ENCODE results near the gene PRKCD. TPM values are rescaled to one million over a fixed set of nuclear protein-coding genes. Genes with fewer than 3 reads are reported as not detected.

The PRKCD gene
- total RNA-seq, 1 donor from 2014 or later = 3.9 TPM

DNA sequence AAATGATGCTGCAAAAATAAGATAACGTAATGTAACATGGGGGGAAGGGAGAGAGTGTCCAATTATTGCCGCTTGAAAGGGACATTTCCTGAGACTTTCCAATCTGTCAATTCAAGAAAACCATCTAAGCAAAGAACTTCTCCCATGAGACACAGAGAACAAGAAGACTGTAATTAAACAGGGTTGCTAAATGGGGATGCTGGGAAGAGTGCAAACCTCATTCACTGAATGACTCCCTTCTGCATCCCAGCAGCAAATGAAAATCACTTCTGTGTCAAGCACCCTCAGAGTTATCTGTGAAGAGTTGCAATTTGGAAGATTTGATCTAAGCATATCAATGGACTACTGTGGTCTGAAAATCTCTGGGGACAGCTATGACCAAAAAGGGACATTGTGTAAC lies 34.4 kb upstream of the PRKCD start:
- Histone ChIP-seq H3K27me3 (ENCODE audit: control insufficient read depth, insufficient read depth, low read length) (no peaks in the 10 kb centered on the region), H3K36me3 (ENCODE audit: control insufficient read depth, insufficient read depth, low read length) (peaks cover 21% of the 10 kb centered on the region), H3K4me3 (ENCODE audit: low read depth, low read length) (no peak overlapping the region)
- DNase-seq (ENCODE audit: low read depth) = no peak
- TF ChIP-seq, protein P1, sequence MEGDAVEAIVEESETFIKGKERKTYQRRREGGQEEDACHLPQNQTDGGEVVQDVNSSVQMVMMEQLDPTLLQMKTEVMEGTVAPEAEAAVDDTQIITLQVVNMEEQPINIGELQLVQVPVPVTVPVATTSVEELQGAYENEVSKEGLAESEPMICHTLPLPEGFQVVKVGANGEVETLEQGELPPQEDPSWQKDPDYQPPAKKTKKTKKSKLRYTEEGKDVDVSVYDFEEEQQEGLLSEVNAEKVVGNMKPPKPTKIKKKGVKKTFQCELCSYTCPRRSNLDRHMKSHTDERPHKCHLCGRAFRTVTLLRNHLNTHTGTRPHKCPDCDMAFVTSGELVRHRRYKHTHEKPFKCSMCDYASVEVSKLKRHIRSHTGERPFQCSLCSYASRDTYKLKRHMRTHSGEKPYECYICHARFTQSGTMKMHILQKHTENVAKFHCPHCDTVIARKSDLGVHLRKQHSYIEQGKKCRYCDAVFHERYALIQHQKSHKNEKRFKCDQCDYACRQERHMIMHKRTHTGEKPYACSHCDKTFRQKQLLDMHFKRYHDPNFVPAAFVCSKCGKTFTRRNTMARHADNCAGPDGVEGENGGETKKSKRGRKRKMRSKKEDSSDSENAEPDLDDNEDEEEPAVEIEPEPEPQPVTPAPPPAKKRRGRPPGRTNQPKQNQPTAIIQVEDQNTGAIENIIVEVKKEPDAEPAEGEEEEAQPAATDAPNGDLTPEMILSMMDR (IDR thresholded peaks at IDR 0.05; ENCODE audit: insufficient read depth, low read length, severe bottlenecking) = no peak
- FAIRE-seq = no peak

DNA sequence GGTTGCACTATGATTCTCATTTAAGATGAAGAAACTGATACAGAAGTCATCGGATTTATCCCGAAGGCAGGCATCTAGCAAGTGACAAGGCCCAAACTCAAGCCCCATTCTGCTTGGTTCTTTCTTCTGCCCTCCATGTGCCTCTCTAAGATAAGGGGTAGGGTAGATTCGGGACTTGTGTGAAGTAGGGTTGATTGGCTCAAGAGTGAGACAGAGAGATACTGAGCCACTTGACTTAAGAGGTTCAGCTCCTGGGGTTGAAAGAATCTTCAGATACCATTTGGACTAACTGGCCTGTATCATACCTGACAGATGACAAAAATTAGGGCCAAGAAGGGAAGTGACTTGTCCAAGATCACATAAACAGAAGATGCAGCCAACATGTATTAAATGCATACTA lies 31.7 kb upstream of the PRKCD start:
- Histone ChIP-seq H3K36me3 (ENCODE audit: control insufficient read depth, insufficient read depth, low read length) (peaks cover 10% of the 10 kb centered on the region), H3K27me3 (ENCODE audit: control insufficient read depth, insufficient read depth, low read length) (no peaks in the 10 kb centered on the region), H3K4me3 (ENCODE audit: low read depth, low read length) (peak overlapping the region; percentile 73)
- FAIRE-seq (no peak), DNase-seq (ENCODE audit: low read depth) (no peak)
- TF ChIP-seq, protein P1 (IDR thresholded peaks at IDR 0.05; ENCODE audit: insufficient read depth, low read length, severe bottlenecking) = no peak

GRCh38 chr3:53130179-53131061 lies 30.6 kb upstream of the PRKCD start, which contains the start of gene RFT1:
TSS of gene RFT1 (minus strand) at chr3:53130435. CDS start at chr3:53130400, 35 bp downstream.
- TF ChIP-seq, protein P1 (IDR thresholded peaks at IDR 0.05; ENCODE audit: insufficient read depth, low read length, severe bottlenecking) = peak; percentile 15
- DNase-seq (ENCODE audit: low read depth) = peak; percentile 86

DNA sequence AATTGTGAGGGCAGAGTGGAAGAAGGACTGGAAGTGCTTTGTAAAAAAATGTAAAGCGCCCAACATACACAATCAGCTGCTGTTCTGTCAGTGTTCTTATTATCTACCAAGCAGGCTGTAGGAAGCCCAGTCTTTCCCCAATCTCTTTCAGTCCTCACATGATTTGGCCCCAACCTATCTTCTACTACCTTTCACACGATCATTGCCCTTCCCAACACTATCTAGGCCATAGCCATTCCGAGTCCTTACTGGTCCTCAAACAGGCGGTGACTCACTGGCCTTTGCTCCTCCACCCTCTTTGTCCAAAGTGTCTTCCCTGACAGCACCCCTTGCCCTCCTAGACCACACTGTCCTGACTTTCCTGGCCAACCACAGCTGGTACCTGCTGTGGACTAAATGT lies 29.9 kb upstream of the PRKCD start:
- Histone ChIP-seq H3K36me3 (ENCODE audit: control insufficient read depth, insufficient read depth, low read length) (peaks cover 2% of the 10 kb centered on the region), H3K27me3 (ENCODE audit: control insufficient read depth, insufficient read depth, low read length) (no peaks in the 10 kb centered on the region), H3K4me3 (ENCODE audit: low read depth, low read length) (no peak overlapping the region)
- FAIRE-seq (no peak), DNase-seq (ENCODE audit: low read depth) (no peak)
- TF ChIP-seq, protein P1 (IDR thresholded peaks at IDR 0.05; ENCODE audit: insufficient read depth, low read length, severe bottlenecking) = no peak

More at GRCh38 chr3:53130179-53131061, 30.6 kb upstream of the PRKCD start, which contains the start of gene RFT1:
- no peak for FAIRE-seq
- Histone ChIP-seq H3K27me3 (ENCODE audit: control insufficient read depth, insufficient read depth, low read length) (no peaks in the 10 kb centered on the region), H3K36me3 (ENCODE audit: control insufficient read depth, insufficient read depth, low read length) (peaks cover 6% of the 10 kb centered on the region), H3K4me3 (ENCODE audit: low read depth, low read length) (peak within 1 kb of the TSS; percentile 73)

- DNase-seq (ENCODE audit: low read depth) = no peak
- H3K4me3 ChIP-seq (ENCODE audit: low read depth, low read length) = no peak overlapping the region
- H3K27me3 ChIP-seq (ENCODE audit: control insufficient read depth, insufficient read depth, low read length) = no peaks in the 10 kb centered on the region
- no peaks in the 10 kb centered on the region for H3K36me3 ChIP-seq (ENCODE audit: control insufficient read depth, insufficient read depth, low read length)
- FAIRE-seq = no peak
- TF ChIP-seq, protein P1 (IDR thresholded peaks at IDR 0.05; ENCODE audit: insufficient read depth, low read length, severe bottlenecking) = no peak
These were observed 28.7 kb upstream of the PRKCD start for GRCh38 chr3:53132347-53132746.

All from bronchial epithelial cell (primary cell).